Measurements from ENCODE around the gene KCNQ1OT1.

Gene KCNQ1OT1

DNA sequence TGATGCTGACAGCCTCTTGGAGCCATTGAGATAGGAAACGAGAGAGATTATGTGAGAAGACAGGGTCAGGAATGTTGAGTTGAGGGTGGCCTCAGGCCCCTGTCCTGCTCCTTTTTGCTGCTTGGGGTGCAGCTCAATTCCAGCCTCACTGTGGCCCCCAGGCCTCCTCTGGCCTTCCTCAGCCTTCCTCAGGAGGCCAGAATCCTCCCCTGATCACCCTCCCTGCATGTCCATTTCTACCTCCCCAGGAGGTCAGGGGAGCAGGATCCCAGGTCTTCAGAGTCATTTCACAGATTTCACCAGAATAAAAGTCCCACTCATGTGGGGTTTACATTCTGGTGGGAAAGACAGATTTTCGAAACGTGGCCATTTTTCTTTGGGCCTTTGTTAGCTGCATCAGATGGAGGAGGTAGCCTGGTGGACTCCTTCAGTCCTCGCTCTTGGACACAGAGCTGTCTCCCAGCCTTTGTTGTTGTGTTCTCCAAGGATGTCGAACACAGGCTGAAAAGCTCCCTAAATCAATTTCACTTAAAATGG lies 2.2 kb upstream of the KCNQ1OT1 start:
- no peak for DNase-seq (ENCODE audit: low read depth)

DNA sequence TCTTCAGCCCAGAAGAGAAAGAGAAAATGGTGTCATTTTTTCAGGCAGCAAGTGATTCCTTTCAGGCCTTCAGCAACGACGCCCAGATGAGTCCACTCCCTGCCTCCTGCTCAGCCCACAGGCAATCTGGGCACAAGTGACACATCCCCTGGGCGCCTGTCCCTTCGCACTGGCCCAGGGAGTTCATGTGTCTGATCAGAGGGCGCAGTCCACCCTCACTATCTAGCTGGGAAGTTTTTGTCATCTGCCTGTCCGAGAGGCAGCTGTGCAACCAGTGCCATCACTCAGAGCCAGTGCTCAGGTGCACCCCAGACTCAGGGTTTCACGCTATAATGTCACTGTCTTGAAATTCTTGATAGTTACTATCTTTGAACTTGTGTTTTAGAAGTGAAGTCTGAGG lies 1.4 kb upstream of the KCNQ1OT1 start:
- no peak for DNase-seq (ENCODE audit: low read depth)

DNA sequence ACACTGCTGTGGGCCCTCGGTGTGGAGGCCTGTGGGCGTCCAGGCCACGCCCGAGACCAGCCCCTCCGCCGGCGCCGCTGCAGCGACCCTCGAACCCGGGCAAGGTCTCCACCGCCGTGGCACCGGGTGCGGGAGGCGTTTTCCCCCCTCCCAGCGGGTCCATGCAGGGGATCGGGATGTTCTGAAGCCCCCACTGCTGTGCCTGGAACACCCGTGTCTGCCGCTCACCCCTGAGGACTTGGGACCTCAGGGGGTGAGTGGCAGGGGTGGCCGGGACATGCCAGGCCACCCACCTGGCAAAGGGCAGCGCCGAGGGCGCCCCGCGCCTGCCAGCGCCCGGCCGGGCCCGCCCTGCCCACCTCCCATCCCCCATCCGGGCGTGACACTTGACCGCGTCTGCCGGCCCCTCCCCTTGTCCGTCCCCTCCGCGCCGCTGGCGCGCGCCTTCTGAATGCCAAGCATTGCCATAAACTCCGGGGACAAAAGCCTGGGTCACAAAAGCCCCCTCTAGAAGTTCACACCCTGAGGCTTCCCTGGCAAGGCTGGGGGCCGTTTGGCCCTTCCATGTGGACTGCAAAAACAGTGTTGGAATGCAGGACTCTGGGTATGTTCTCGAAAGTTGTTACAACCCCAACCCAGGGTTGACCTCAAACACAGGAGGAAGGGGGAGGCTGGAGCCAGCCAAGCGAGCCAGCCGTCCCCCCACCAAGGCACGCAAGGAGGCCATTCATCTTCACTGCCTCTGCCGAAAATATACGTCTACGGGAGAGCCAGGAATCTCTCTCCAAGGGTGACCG lies 819 bp upstream of the KCNQ1OT1 start:
- DNase-seq (ENCODE audit: low read depth) = peak; percentile 25

DNA sequence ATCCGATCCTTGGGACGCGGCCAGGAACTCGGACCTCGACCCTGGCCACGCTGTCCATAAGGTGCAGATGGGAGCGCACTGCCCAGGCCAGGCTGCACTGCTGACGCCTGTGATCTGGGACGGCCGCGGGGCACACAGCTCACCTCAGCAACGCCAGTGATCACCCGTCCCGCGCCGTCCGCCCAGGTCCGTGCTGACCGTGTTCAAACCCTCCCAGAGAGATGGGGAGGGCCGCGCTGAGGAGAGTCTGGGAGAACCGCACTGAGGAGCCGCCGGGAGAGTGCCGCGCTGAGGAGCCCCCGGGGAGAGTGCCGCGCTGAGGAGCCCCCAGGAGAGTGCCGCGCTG lies 636 bp downstream of the KCNQ1OT1 start:
- no peak for DNase-seq (ENCODE audit: low read depth)

DNA sequence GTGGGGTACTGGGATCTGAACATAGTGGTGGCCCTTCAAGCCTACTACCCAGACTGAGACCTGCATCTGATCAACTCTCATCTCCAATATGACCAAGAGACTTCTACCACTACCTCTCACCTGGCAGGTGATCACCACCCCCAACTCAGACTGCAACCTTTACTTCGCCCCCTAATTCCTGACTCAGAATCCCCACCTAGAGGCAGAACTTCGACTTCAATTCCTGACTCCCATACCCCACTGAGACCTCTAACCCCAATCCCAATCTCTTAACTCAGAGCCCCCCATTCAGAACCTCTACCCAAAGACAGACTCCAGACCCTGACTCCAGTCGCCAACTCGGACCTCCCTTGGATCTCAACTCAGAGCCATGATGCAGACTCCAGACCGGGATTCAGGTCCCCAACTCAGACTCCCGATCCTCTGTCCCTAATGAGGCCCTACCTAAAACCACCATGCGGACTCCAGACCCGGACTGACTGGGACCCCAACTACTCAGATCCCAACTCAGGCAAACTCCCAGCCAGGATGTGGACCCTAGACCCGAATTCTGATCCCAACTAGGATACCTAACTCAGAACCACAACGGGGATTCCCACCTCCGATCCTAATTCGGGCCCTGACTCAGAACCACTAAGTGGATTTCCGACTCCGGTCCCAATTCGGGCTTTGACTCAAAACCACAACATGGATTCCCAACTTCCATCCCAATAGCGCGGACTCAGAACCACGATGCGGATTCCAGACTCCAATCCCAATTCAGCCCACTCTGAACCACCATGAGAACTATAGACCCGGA lies 1.2 kb downstream of the KCNQ1OT1 start:
- DNase-seq (ENCODE audit: low read depth) = no peak

DNA sequence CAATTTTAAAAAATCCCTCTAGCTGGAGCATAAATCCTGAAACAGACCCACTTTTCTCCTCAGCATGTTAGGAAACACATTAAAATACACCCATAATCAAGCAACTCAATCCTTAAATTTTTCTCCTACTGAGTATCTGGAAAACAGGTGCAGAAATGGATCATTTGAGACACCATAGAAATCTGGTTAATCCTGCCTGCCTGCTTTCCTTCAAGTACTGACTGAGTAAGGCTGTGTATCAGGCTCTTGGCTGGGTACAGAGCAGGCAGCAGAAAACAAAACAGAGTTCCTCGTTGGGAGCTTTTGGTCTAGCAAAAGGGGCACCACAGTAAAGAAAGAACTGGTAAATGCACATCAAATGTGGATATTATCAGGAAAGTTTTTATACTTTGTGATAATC lies 1.9 kb downstream of the KCNQ1OT1 start:
- DNase-seq (ENCODE audit: low read depth) = no peak

DNA sequence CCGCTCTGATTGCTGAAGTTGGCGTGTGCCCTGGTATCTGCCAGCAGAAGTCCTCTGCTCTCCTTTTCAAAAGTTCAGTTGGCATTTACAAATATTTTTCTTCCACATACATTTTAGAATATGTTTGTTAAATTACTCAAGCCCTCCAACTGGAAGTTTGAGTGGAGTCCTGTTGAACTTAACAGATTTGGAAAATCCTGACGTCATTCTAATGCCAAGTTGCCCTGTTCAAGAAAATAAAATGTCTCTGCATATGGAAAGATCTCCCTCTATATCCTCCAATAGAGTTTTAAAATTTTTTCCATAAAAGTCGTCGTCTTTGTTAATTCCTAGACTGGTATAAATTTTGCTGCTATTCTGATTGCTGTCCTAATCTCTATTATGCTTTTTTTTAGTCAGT lies 3.3 kb downstream of the KCNQ1OT1 start:
- DNase-seq (ENCODE audit: low read depth) = no peak

DNA sequence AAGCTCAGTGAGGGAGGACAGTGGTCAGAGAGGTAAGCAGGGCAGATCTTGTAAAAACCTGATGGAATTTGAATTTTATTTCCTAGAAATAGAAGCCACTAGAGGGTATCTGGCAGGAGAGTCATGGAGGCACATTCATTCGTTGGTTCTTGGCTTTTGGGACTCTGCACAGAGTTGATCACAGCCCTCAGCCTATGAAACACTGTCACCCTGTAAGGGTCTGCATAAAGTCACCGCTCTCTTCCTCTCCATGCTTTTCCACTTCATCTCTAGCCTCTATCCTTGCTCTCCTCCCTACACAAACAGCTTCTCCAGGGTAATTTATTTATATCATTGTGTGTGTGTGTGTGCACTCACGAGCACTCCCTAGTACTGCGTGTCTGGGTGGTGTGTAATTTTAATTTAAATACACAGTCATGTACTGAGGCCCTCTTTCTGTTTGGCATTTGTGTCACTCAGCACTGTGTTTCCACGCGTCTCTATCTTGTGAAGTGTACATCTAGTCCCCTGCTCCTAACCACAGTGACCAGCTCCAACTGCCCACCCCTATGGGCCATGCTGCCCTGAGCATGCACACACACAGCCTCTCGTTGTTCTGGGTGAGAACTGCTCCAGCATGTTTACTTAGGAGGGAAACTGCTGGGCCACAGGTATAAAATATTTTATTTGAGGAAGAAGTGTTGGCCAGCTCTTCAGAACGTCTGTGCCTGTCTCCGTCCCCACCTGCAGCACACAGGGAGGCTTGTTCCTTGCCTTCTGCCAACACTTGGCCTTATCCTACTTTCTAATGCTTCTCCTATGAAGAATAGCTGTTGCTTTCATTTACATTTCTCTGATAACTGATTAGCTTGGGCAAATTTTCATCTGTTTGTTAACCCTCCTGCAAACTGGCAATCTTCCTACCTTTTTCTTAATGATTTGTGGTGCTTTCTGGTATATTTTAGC lies 4.5 kb downstream of the KCNQ1OT1 start:
- DNase-seq (ENCODE audit: low read depth) = no peak

DNA sequence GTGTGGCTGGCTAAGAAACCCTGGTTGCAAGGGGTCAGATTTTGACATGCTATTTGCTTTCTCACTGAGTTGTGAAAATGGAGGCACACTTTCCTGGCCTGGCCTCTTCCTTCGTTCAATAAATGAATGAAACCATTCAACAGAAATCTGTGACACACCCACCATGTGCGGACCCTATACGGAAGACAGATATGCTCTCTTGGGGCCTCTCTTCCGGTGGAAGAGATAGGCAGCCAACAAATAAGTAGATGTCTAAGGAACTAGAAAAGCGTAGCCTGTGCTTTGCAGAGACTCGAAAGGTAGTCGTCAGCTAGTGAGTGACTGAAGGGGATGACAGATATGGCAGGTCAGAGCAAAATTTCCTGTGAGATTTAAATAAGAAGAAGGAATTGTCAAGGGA lies 5.3 kb downstream of the KCNQ1OT1 start:
- no peak for DNase-seq (ENCODE audit: low read depth)

DNA sequence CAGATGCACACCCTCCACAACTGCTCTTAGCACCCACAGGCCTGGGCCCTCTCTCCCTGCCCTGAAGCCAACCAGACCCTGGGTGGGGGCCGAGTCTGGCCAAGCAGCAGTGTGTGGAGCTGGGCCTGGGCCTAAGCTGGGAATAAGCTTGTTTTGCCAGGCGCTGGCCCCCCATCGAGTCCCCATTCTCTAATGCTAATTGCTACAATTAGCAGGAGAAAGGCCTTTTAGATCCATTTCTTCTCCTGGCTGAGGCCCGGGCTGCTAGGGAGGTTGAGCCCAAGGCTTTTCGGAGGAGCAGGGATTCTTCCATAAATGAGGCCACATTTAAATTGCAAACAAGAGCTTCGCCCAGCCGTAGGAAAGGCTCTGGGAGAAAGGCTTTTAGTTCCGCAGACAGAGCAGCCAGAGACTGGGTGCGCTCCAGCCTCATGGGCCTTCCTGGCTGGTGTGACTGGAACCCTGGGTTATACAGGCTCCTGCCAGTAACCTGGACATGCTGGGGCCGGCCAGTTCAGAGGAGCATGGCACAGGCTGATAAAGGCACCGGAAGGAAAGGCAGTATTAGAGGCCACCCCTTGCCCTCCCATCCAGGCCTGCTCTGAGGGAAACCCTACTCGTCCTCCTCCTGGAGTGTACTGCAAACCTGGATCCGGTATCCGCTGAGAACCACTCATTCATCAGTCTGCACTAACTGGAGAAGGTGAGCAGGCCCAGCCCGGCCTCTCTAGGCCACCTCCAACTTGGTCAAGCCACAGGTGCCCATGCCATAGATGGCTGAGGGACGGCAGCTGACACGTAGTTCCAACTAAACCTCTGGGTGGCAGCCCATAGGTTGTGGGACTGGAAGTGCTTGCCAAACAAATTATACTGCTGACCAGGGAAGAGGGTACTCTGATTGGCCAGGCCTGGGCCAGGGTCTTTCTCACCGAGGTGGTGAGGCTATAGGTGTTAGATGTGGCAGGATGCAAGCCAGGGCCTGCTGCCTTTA lies 6.2 kb downstream of the KCNQ1OT1 start:
- no peak for DNase-seq (ENCODE audit: low read depth)

DNA sequence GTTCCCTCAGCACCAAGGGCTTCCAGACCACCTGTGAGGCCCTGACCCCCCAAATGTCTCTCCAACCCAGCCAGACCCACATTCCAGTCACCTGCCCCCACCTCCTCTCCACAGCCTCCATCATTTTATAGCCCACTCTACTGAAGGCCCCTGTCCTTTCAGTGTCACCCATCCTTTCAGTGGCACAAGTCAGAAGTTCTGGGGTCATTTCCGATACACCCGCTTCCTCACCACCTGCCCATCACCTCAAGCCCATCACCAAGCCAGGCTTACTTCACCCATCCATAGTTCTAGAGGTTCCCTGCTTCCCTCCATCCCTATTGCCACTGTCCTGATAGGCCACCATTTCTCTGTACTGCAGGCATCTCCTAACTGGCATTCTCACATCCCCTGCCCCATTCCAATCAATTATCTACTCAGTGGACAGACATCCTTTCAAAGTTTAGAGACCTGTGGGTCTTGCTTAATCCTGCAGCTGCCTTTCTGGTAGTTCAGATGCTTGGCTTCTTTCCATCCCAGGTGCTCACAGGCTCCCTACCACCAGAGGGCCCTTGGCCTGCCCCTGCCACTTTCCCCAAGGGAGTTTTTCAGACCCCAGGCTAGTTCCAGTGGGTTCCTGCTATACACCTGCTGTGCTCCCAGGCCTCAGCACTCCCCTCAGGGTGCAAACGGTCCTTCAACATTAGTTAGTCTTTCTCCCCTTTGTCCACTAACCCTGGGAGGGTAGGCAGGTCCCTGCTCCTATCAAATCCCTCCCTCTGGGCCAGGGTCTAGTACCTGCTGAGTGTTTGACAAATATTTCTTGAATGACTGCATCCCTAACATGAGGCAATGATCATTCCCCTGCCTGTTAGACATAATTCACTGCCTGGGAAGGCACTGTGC lies 7.6 kb downstream of the KCNQ1OT1 start:
- no peak for DNase-seq (ENCODE audit: low read depth)

DNA sequence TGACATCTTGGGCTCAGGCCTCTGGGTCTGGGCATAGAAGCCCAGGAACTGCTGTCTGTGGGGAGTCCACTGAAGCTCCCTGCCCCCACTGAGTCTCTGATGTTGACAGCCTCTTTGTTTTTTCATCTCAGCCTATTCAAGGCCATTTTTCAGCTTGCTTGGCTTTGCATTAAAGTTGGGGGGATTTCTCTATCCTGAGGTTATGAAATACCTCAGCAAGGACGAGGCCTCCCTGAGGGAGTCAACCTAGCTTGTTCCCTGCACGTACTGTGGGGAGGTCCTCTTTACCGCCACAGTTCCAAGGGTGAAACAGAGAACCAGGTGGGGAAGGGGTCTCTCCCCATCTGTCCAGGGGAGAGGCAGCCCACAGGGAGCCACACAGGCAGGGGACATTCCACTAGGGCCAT lies 8.4 kb downstream of the KCNQ1OT1 start:
- DNase-seq (ENCODE audit: low read depth) = no peak

DNA sequence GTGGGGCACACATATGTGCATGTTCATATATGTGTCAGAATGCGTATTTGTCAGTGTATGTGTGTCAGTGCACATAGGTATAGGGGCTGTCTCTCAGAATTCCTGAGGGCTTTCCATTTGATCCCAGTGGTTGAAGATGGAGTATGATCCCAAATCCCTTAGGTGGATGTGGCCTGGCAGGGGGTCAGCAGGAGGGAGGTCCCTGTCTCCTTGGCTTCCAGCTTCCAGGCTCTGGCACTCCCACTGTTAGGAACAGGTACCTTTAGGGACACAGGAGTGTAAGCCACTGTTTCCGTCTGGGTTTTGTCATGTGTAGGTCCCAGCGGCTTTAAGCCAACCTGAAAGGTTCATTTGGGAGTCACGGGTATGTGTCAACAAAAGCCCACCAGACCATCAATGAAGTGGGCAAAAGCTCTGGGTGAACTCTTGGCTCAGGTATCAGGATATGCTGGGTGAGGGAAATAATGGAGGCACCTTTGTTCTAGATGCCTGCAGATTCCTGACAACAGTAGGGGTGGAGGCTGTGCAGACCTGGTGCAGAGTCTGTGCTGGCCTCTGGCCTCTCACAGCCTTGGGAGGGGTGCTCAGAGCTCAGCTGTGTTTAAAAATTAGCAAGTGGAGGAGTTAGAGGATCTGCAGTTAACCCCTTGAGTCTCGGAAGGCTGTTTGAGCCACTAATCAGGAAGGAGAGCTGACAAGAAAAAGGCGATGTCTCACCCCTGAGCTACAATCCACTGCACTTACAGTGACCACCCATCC lies 9.0 kb downstream of the KCNQ1OT1 start:
- DNase-seq (ENCODE audit: low read depth) = no peak

DNA sequence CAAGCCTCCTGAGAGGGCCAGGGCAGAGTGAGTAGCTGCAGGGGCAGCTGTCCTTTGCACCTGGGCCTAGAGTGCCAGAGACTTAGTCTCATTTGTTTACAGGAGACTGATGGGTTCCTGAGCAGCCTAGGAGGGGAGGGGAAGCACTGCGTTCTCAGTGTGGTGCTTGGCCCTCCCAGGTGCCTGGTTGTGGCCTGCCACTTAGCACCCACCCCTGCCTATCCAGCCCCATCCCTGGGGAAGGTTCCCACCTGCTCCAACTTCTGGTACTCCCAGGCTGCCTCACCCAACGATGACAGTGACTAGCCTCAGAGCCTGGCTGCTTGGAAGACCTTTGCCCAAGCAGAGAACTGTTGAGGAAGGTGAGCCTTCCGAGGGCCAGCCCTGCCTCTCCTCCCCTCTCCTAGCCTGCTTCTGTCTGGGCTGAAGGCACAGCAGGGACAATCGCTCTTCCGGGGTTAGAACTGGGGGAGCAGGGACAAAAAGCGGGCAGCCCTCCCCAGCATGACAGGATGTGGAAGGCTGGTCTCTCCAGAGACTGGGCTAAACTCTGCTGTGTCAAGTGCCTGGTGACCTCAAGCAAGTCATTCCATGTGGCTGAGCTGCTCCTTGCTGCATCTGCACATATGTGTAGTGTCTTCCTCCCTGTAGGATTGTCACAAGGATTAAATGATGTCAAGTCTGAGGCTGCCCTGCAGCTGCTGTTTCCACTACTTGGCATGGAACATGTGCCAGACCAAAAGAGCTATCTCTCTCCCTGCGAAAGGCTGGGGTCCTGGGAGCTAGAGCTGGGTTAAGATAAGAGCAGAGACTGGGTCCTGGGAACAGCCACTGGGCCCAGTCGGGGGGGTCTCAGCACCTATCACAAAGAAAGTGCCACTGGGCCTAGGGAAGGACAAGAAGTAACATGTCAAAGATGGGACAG lies 9.9 kb downstream of the KCNQ1OT1 start:
- no peak for DNase-seq (ENCODE audit: low read depth)

DNA sequence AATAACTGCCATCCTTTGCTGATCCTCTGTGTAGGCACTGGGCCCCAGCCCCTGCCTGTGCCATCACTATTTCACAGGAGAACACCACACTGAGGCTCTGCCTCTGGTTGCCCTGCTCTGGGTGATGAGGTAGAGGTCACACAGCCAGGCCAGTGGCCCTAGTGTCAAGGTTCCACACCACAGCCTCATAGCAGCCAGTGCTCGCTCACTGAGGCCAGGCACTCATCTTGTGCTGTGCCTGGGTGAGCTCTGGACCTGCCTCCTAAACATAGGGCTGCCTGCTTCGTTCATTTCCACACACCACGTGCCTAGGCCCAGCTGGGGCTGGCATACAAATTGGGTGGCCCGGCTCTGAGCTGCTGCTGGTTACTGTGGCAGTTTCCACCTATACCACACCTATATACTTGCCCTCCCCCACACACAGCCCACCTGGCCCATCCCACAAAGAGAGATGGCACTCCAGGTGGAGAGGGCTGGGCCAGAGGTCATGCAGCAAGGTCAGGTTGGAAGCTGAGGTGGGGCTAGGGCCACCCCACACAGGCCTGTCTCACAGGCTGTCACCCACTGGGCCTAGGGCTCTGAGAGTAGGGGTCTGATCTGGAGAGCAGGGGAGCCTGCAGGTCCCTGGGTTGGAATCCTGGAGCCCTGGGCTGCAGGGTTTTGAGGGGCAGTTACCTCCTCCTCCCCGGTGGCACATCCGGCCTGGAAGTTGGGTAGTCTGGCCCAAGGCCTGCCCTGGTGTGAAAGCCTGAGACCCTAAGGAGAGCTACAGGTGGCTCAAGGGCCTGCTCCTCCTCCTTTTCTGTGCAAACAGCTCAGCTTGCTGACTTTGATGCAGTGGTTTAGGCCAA lies 11.2 kb downstream of the KCNQ1OT1 start:
- no peak for DNase-seq (ENCODE audit: low read depth)

DNA sequence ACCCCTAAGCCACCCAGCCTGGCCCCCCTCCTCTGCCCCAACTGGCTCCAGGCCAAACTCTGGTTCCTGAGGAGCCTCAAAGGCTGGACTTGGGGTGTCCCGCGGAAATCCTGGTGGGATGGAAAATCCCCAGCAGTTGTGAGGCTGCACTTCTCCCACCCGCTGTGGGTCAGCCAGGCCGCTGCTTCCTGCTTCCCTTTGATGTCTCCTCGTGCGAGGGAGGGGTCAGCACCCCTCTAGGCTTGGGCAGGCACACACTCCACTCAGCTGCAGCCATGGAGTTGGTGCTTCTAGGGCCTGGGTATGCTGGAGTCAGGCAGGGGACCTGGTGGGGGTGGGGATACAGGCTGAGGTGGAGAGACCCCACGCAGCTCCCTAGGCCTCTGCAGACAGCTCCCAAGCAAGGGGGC lies 12.0 kb downstream of the KCNQ1OT1 start:
- no peak for DNase-seq (ENCODE audit: low read depth)

DNA sequence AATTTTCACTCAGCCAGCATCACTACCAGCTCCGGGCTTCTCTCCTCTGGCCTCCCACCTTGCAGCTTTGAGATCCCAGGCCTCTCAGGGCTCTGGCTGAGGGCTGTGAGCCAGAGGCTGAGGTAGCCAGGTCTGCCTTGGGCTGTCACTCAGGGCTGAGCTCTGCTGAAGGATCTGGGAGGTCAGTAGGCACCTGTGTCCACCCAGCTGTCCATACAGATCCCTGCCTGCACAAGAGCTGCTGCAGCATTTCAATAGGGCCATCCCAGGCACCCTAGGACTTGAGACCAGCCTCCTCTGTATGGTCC lies 12.6 kb downstream of the KCNQ1OT1 start:
- no peak for DNase-seq (ENCODE audit: low read depth)
